H1 (cell line): Measurements from ENCODE around the gene FOXF1. TPM values are rescaled to one million over a fixed set of nuclear protein-coding genes. Genes with fewer than 3 reads are reported as not detected.

ENCODE experiments used
- polyA plus RNA-seq, 7 experiments: library from polyadenylated mRNA; depleted of rRNA in 3 of 7; stranded (reverse) in 5 of 7; unstranded in 2 of 7; fragments of >200 nt in 5 of 7; fragments of 200-250 nt in 2 of 7; gene quantifications; 1 replicate in 5 of 7; 2 replicates in 1 of 7; 4 replicates in 1 of 7; pipeline versions ENCODE4 v1.2.1 to v1.2.3, GENCODE V29; 2011 to 2013; ENCODE audit warnings: missing spikeins in 2 of 7, mixed read lengths in 2 of 7
- total RNA-seq: library from RNA; stranded (reverse); fragmentation: NEBNext Ultra II Directional; extraction: Animal tissue kit (Norgen Biotek cat#: 25700); gene quantifications from 2 replicates; pipeline ENCODE4 v1.2.1, GENCODE V29; 2021

The FOXF1 gene
- total and polyA plus RNA-seq, 2 of the 8 experiments (the other 6 are each of a cell fraction or from before 2014, with no cell fraction given), result 0.02 TPM; not detected in 1

Other genes with a start within 250 kb of the FOXF1 start
- 9.8 and 10.8 TPM in 2 replicates for gene MTHFSD, start 44.7 kb downstream of the FOXF1 start, total RNA-seq
- 7.1 and 11.0 TPM in 2 replicates for gene MTHFSD, start 44.7 kb downstream of the FOXF1 start, polyA plus RNA-seq (2011; rRNA removed)
- gene FOXC2, start 56.3 kb downstream of the FOXF1 start, total RNA-seq, result 0.09 and 0.11 TPM in 2 replicates
- gene FOXC2, start 56.3 kb downstream of the FOXF1 start, polyA plus RNA-seq (2011; rRNA removed), result not detected in 2 replicates
- gene FOXL1, start 68.0 kb downstream of the FOXF1 start, total RNA-seq, result 0.29 TPM in 1 of 2 replicates, not detected in the other
- 0.03 and 0.09 TPM in 2 replicates for gene FOXL1, start 68.0 kb downstream of the FOXF1 start, polyA plus RNA-seq (2011; rRNA removed)